ENCODE results near the gene FGF8. TPM values are rescaled to one million over a fixed set of nuclear protein-coding genes. Genes with fewer than 3 reads are reported as not detected.
A peak's percentile ranks its signal among the peaks of the same experiment; 100 is the strongest.

The FGF8 gene
- total RNA-seq, 1 donor from 2014 or later = not detected

- Histone ChIP-seq H3K27me3 (no peaks in the 10 kb centered on the region), H3K9me3 (no peaks in the 10 kb centered on the region), H3K36me3 (peaks cover 0 to 3% of the 10 kb centered on the region in 2 donors), H3K4me1 (peaks cover 0 to 10% of the 10 kb centered on the region in 2 donors), H3K27ac (peak overlapping the region; percentile 87 to 89), H3K4me3 (peak overlapping the region; percentile 83 to 88)
- peak; percentile 82 to 94 for DNase-seq (ENCODE audit: low spot score in 2 of 2)
- intact Hi-C loops (cut with DNase I) = loop anchor here (2.0 to 5.0 kb wide), 3 partner anchors 239 to 820 kb away; partner anchors contain the start of genes ARMH3, LDB1 and LZTS2
- no peak for TF ChIP-seq CTCF (IDR thresholded peaks at IDR 0.05)
These were observed 41.6 kb upstream of the FGF8 start for GRCh38 chr10:101817337-101818118.

- Histone ChIP-seq H3K9me3 (no peaks in the 10 kb centered on the region), H3K4me3 (peak overlapping the region; percentile 83 to 88), H3K27ac (peak overlapping the region; percentile 87 to 89), H3K27me3 (no peaks in the 10 kb centered on the region), H3K4me1 (peaks cover 0 to 15% of the 10 kb centered on the region in 2 donors), H3K36me3 (peaks cover 0 to 9% of the 10 kb centered on the region in 2 donors)
- DNase-seq (ENCODE audit: low spot score in 2 of 2) = no peak
- intact Hi-C loops (cut with DNase I) = loop anchor here (5.0 kb wide), 2 partner anchors 305 to 820 kb away; partner anchors contain the start of genes LDB1 and LZTS2
- TF ChIP-seq CTCF (IDR thresholded peaks at IDR 0.05) = no peak
These were observed 41.0 kb upstream of the FGF8 start for GRCh38 chr10:101816913-101817336.

GRCh38 chr10:101816376-101816775 is 40.5 kb upstream of the FGF8 start:
- H3K36me3 ChIP-seq = peaks cover 0 to 12% of the 10 kb centered on the region in 2 donors
- no peak for TF ChIP-seq CTCF (IDR thresholded peaks at IDR 0.05)
- H3K27me3 ChIP-seq = no peaks in the 10 kb centered on the region
- no peak overlapping the region for H3K27ac ChIP-seq
- peaks cover 0 to 20% of the 10 kb centered on the region in 2 donors for H3K4me1 ChIP-seq
- no peak for DNase-seq (ENCODE audit: low spot score in 2 of 2)
- intact Hi-C loops (cut with DNase I) = loop anchor here (5.0 kb wide), 2 partner anchors 306 to 819 kb away; partner anchors contain the start of genes LDB1 and LZTS2
- no peaks in the 10 kb centered on the region for H3K9me3 ChIP-seq
- peak overlapping the region; percentile 83 to 88 for H3K4me3 ChIP-seq

- no peak for TF ChIP-seq CTCF (IDR thresholded peaks at IDR 0.05)
- Histone ChIP-seq H3K9me3 (no peaks in the 10 kb centered on the region), H3K27ac (no peak overlapping the region), H3K27me3 (no peaks in the 10 kb centered on the region), H3K4me3 (peak overlapping the region; percentile 83 to 88), H3K4me1 (peaks cover 0 to 27% of the 10 kb centered on the region in 2 donors), H3K36me3 (peaks cover 5 to 30% of the 10 kb centered on the region in 2 donors)
- DNase-seq (ENCODE audit: low spot score in 2 of 2) = no peak
- intact Hi-C loops (cut with DNase I) = loop anchor here (5.0 kb wide), 2 partner anchors 308 to 817 kb away; partner anchors contain the start of genes LDB1 and LZTS2
These were observed 38.7 kb upstream of the FGF8 start for GRCh38 chr10:101814466-101815071.

GRCh38 chr10:101812606-101813005 is 36.7 kb upstream of the FGF8 start:
- Histone ChIP-seq H3K4me1 (peaks cover 0 to 25% of the 10 kb centered on the region in 2 donors), H3K27ac (no peak overlapping the region), H3K4me3 (peak overlapping the region in 1 of 2 donors; percentile 3), H3K9me3 (no peaks in the 10 kb centered on the region), H3K27me3 (no peaks in the 10 kb centered on the region), H3K36me3 (peaks cover 23 to 49% of the 10 kb centered on the region in 2 donors)
- no peak for DNase-seq (ENCODE audit: low spot score in 2 of 2)
- TF ChIP-seq CTCF (IDR thresholded peaks at IDR 0.05) = no peak
- intact Hi-C loops (cut with DNase I) = no loop called here
